GM23338 (cell line): ENCODE data around the gene RMDN3. TPM values are rescaled to one million over a fixed set of nuclear protein-coding genes. Genes with fewer than 3 reads are reported as not detected.

Experiments used
- ATAC-seq: fragments of 200-7000 bp; cut with Tn5 transposase; 3 replicates; pipeline ENCODE4 v1.9.1; 2020
- DNase-seq: peaks from one replicate; pipeline ENCODE4 v3.0.0-alpha.2; 2015; ENCODE audit warnings: low spot score
- H2AFZ ChIP-seq: fragments of 200-600 bp; sonication (generic); 2 replicates; pipeline ENCODE4 v1.8.0; 2016; ENCODE audit warnings: antibody characterized with exemption, mild to moderate bottlenecking, moderate library complexity
- H3F3A ChIP-seq: fragments of 200-600 bp; sonication (generic); replicated peaks from 2 replicates; pipeline ENCODE4 v1.8.0; 2017; ENCODE audit warnings: antibody characterized with exemption, mixed run types, low read depth
- H3K27ac ChIP-seq: fragments of 200-600 bp; sonication (generic); 2 replicates; pipeline ENCODE4 v1.6.1; 2016; ENCODE audit warnings: low read depth
- H3K27me3 ChIP-seq: fragments of 200-600 bp; sonication (generic); 2 replicates; pipeline ENCODE4 v1.8.0; 2016; ENCODE audit warnings: mild to moderate bottlenecking, mixed run types, moderate library complexity; ENCODE audit not compliant: insufficient read depth
- H3K36me3 ChIP-seq: fragments of 200-600 bp; sonication (generic); 2 replicates; pipeline ENCODE4 v1.8.0; 2016; ENCODE audit warnings: mild to moderate bottlenecking; ENCODE audit not compliant: insufficient read depth
- H3K4me1 ChIP-seq: fragments of 200-600 bp; sonication (generic); 2 replicates; pipeline ENCODE4 v1.8.0; 2016; ENCODE audit warnings: mild to moderate bottlenecking, moderate library complexity; ENCODE audit not compliant: insufficient read depth
- H3K4me2 ChIP-seq: fragments of 200-600 bp; sonication (generic); 2 replicates; pipeline ENCODE4 v1.7.1; 2017; ENCODE audit warnings: mixed run types
- H3K4me3 ChIP-seq: fragments of 200-600 bp; sonication (generic); 2 replicates; pipeline ENCODE4 v1.6.1; 2016; ENCODE audit warnings: mixed run types
- H3K79me2 ChIP-seq: fragments of 200-600 bp; sonication (generic); replicated peaks from 2 replicates; pipeline ENCODE4 v1.8.0; 2017; ENCODE audit warnings: mild to moderate bottlenecking; ENCODE audit not compliant: insufficient read depth
- H3K9me2 ChIP-seq: fragments of 200-600 bp; sonication (generic); 2 replicates; pipeline ENCODE4 v1.8.0; 2017; ENCODE audit not compliant: insufficient read depth
- H4K20me1 ChIP-seq: fragments of 200-600 bp; sonication (generic); replicated peaks from 2 replicates; pipeline ENCODE4 v1.8.0; 2017; ENCODE audit warnings: mild to moderate bottlenecking; ENCODE audit not compliant: insufficient read depth
- H3K27ac Mint-ChIP-seq: 2 replicates; pipeline ENCODE4 v1.8.0; 2020; ENCODE audit warnings: inconsistent platforms, mild to moderate bottlenecking, moderate library complexity, mixed read lengths
- H3K27me3 Mint-ChIP-seq: 3 replicates; pipeline ENCODE4 v1.8.0; 2022; ENCODE audit warnings: low read depth, mild to moderate bottlenecking, moderate library complexity, mixed read lengths, inconsistent platforms; ENCODE audit not compliant: insufficient read depth, poor library complexity
- H3K36me3 Mint-ChIP-seq: 3 replicates; pipeline ENCODE4 v1.8.0; 2021; ENCODE audit warnings: low read depth, mild to moderate bottlenecking, inconsistent platforms, moderate library complexity, mixed read lengths
- H3K4me1 Mint-ChIP-seq: 3 replicates; pipeline ENCODE4 v1.8.0; 2020; ENCODE audit warnings: mild to moderate bottlenecking, inconsistent platforms, mixed read lengths
- H3K4me3 Mint-ChIP-seq: 3 replicates; pipeline ENCODE4 v1.8.0; 2021; ENCODE audit warnings: moderate library complexity, mild to moderate bottlenecking, inconsistent platforms, mixed read lengths
- H3K9me3 Mint-ChIP-seq: 3 replicates; pipeline ENCODE4 v1.8.0; 2020; ENCODE audit warnings: moderate library complexity, mild to moderate bottlenecking, inconsistent platforms, mixed read lengths
- CREB1 ChIP-seq: fragments of 250-450 bp; sonication (Bioruptor Pico); IDR thresholded peaks from 2 replicates; pipeline ENCODE4 v1.5.0; 2020; ENCODE audit warnings: low read depth, mild to moderate bottlenecking, moderate library complexity
- CTCF ChIP-seq, 2 experiments: fragments of 200-600 bp in 1 of 2; sonication (generic) in 1 of 2; conservative IDR thresholded peaks; 2 replicates each; pipeline versions ENCODE4 v1.5.1 to v1.6.1; 2016 to 2017; ENCODE audit warnings: antibody characterized with exemption in 2 of 2, low read depth in 2 of 2, mild to moderate bottlenecking in 2 of 2, moderate library complexity in 1 of 2
- ETS1 ChIP-seq: IDR thresholded peaks from 2 replicates; pipeline ENCODE4 v1.6.1; 2016; ENCODE audit warnings: antibody characterized with exemption
- EZH2 ChIP-seq: fragments of 200-600 bp; sonication (generic); IDR thresholded peaks from one replicate; pipeline ENCODE4 v1.8.0; 2017; ENCODE audit warnings: antibody characterized with exemption, mild to moderate bottlenecking, low read depth; ENCODE audit not compliant: unreplicated experiment
- EZH2phosphoT487 ChIP-seq: fragments of 200-600 bp; sonication (generic); IDR thresholded peaks from one replicate; pipeline ENCODE4 v1.8.1; 2018; ENCODE audit warnings: antibody characterized with exemption; ENCODE audit not compliant: unreplicated experiment
- JUNB ChIP-seq: IDR thresholded peaks from one replicate; pipeline ENCODE4 v1.6.1; 2016; ENCODE audit warnings: antibody characterized with exemption; ENCODE audit not compliant: unreplicated experiment
- NANOG ChIP-seq: IDR thresholded peaks from 2 replicates; pipeline ENCODE4 v1.6.1; 2016; ENCODE audit warnings: antibody characterized with exemption, borderline replicate concordance
- POLR2AphosphoS5 ChIP-seq: IDR thresholded peaks from 2 replicates; pipeline ENCODE4 v1.6.1; 2016; ENCODE audit warnings: antibody characterized with exemption, low read depth
- REST ChIP-seq: IDR thresholded peaks from one replicate; pipeline ENCODE4 v1.6.1; 2018; ENCODE audit warnings: antibody characterized with exemption; ENCODE audit not compliant: unreplicated experiment
- STAT1 ChIP-seq: IDR thresholded peaks from one replicate; pipeline ENCODE4 v1.6.1; 2016; ENCODE audit warnings: antibody characterized with exemption; ENCODE audit not compliant: unreplicated experiment
- ZNF114 ChIP-seq: fragments of 250-450 bp; sonication (Bioruptor Pico); IDR thresholded peaks from 2 replicates; pipeline ENCODE4 v1.5.0; 2020; ENCODE audit warnings: mild to moderate bottlenecking, moderate library complexity
- ZNF331 ChIP-seq: fragments of 250-450 bp; sonication (Bioruptor Pico); IDR thresholded peaks from 2 replicates; pipeline ENCODE4 v1.5.0; 2020; ENCODE audit warnings: low read depth, mild to moderate bottlenecking, moderate library complexity
- polyA plus RNA-seq: library from polyadenylated mRNA; unstranded; fragments of >200 nt; fragmentation: Nextera tagmentation; extraction: Ambion mirVana; gene quantifications from 2 replicates; pipeline ENCODE4 v1.2.1, GENCODE V29; 2016
- total RNA-seq: library from RNA; depleted of rRNA; stranded (reverse); fragments of >200 nt; shearing (Covaris generic); gene quantifications from 2 replicates; pipeline ENCODE4 v1.2.3, GENCODE V29; 2014
- TF ChIP-seq, protein P1 (sequence below): fragments of 250-450 bp; sonication (Bioruptor Pico); IDR thresholded peaks from 2 replicates; pipeline ENCODE4 v1.5.0; 2020; ENCODE audit warnings: mild to moderate bottlenecking, moderate library complexity

The RMDN3 gene
- total and polyA plus RNA-seq, 2 experiments from 2014 or later: 15.6 to 17.0 TPM

GRCh38 chr15:40796041-40796440 lies 41.0 kb upstream of the RMDN3 start:
- Mint-ChIP-seq H3K36me3 (peaks cover 14% of the 10 kb centered on the region; the same call in 2 of the 3 replicates), H3K4me1 (peaks cover 46% of the 10 kb centered on the region), H3K27ac (peak overlapping the region; percentile 47; the same call in 1 of the 2 replicates), H3K9me3 (no peaks in the 10 kb centered on the region), H3K27me3 (peaks cover 8% of the 10 kb centered on the region), H3K4me3 (no peak overlapping the region; the same call in 2 of the 3 replicates)
- Histone ChIP-seq H3K27me3 (no peaks in the 10 kb centered on the region), H3K4me3 (no peak overlapping the region), H3K4me2 (peak overlapping the region; percentile 64), H3K9me2 (no peaks in the 10 kb centered on the region), H3K4me1 (peaks cover 50% of the 10 kb centered on the region), H3K36me3 (no peaks in the 10 kb centered on the region), H3K27ac (peak overlapping the region; percentile 43; the same call in 1 of the 2 replicates), H4K20me1 (0 out of 2 replicates have a peak, but pooled peaks cover 1% of the 10 kb centered on the region), H3F3A (peaks cover 3% of the 10 kb centered on the region; the same call in 1 of the 2 replicates), H3K79me2 (peaks cover 46% of the 10 kb centered on the region), H2AFZ (no peak overlapping the region)
- TF ChIP-seq ETS1 (no peak), CTCF (conservative IDR thresholded peaks at IDR 0.05; ENCODE audit: low read depth in 2 of 2) (no peak), ZNF114 (CRISPR knock-in tag) (no peak), EZH2 (no peak), STAT1 (no peak), CREB1 (CRISPR knock-in tag) (no peak), NANOG (no peak), JUNB (no peak), ZNF331 (CRISPR knock-in tag) (no peak), POLR2AphosphoS5 (no peak), REST (no peak), EZH2phosphoT487 (no peak)
- TF ChIP-seq, protein P1, sequence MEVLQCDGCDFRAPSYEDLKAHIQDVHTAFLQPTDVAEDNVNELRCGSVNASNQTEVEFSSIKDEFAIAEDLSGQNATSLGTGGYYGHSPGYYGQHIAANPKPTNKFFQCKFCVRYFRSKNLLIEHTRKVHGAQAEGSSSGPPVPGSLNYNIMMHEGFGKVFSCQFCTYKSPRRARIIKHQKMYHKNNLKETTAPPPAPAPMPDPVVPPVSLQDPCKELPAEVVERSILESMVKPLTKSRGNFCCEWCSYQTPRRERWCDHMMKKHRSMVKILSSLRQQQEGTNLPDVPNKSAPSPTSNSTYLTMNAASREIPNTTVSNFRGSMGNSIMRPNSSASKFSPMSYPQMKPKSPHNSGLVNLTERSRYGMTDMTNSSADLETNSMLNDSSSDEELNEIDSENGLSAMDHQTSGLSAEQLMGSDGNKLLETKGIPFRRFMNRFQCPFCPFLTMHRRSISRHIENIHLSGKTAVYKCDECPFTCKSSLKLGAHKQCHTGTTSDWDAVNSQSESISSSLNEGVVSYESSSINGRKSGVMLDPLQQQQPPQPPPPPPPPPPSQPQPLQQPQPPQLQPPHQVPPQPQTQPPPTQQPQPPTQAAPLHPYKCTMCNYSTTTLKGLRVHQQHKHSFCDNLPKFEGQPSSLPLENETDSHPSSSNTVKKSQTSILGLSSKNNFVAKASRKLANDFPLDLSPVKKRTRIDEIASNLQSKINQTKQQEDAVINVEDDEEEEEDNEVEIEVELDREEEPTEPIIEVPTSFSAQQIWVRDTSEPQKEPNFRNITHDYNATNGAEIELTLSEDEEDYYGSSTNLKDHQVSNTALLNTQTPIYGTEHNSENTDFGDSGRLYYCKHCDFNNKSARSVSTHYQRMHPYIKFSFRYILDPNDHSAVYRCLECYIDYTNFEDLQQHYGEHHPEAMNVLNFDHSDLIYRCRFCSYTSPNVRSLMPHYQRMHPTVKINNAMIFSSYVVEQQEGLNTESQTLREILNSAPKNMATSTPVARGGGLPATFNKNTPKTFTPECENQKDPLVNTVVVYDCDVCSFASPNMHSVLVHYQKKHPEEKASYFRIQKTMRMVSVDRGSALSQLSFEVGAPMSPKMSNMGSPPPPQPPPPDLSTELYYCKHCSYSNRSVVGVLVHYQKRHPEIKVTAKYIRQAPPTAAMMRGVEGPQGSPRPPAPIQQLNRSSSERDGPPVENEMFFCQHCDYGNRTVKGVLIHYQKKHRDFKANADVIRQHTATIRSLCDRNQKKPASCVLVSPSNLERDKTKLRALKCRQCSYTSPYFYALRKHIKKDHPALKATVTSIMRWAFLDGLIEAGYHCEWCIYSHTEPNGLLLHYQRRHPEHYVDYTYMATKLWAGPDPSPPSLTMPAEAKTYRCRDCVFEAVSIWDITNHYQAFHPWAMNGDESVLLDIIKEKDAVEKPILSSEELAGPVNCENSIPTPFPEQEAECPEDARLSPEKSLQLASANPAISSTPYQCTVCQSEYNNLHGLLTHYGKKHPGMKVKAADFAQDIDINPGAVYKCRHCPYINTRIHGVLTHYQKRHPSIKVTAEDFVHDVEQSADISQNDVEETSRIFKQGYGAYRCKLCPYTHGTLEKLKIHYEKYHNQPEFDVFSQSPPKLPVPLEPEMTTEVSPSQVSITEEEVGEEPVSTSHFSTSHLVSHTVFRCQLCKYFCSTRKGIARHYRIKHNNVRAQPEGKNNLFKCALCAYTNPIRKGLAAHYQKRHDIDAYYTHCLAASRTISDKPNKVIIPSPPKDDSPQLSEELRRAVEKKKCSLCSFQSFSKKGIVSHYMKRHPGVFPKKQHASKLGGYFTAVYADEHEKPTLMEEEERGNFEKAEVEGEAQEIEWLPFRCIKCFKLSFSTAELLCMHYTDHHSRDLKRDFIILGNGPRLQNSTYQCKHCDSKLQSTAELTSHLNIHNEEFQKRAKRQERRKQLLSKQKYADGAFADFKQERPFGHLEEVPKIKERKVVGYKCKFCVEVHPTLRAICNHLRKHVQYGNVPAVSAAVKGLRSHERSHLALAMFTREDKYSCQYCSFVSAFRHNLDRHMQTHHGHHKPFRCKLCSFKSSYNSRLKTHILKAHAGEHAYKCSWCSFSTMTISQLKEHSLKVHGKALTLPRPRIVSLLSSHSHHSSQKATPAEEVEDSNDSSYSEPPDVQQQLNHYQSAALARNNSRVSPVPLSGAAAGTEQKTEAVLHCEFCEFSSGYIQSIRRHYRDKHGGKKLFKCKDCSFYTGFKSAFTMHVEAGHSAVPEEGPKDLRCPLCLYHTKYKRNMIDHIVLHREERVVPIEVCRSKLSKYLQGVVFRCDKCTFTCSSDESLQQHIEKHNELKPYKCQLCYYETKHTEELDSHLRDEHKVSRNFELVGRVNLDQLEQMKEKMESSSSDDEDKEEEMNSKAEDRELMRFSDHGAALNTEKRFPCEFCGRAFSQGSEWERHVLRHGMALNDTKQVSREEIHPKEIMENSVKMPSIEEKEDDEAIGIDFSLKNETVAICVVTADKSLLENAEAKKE: no peak
- DNase-seq (no peak), ATAC-seq (no peak)
